ENCODE data around the gene COA7. TPM values are rescaled to one million over a fixed set of nuclear protein-coding genes. Genes with fewer than 3 reads are reported as not detected.

The COA7 gene
- total RNA-seq, 1 experiment from 2014 or later, result 43.7 TPM

DNA sequence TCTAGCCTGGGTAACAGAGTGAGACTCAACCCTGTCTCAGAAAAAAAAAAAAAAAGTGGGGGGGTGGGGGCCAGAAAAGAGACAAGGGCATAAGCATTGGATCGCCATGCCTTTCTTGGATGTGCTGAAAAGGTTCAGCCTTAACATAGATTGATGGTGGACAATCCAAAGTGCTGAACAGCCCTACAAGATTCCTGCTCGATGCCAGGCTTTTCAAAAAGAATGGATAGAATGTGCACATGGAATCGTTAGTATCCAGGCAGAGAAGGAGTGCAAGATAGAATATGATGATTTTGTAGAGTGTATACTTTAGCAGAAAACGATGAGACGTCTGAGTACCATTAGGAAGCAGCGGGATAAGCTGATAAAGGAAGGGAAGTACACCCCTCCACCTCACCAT is 10.9 kb upstream of the COA7 start:
- H3K9me3 Mint-ChIP-seq, result no peaks in the 10 kb centered on the region
- no peak for ATAC-seq
- ChIA-PET CTCF (interaction anchor here (0.7 kb wide), 1 partner anchor 117 kb away, joined by 4 read pairs; no protein-coding TSS in a partner anchor), POLR2A (no interaction called here)
- H3K36me3 Mint-ChIP-seq, result no peaks in the 10 kb centered on the region
- DNase-seq (ENCODE audit: low spot score), result no peak
- H3K4me1 Mint-ChIP-seq, result peaks cover 6% of the 10 kb centered on the region
- H3K4me3 Mint-ChIP-seq, result no peak overlapping the region
- TF ChIP-seq SP1 (CRISPR knock-in tag; conservative IDR thresholded peaks at IDR 0.05) (no peak), ZNF416 (CRISPR knock-in tag; IDR thresholded peaks at IDR 0.05) (no peak), NR2C2 (CRISPR knock-in tag; IDR thresholded peaks at IDR 0.05) (no peak)
- TF ChIP-seq, protein P1, sequence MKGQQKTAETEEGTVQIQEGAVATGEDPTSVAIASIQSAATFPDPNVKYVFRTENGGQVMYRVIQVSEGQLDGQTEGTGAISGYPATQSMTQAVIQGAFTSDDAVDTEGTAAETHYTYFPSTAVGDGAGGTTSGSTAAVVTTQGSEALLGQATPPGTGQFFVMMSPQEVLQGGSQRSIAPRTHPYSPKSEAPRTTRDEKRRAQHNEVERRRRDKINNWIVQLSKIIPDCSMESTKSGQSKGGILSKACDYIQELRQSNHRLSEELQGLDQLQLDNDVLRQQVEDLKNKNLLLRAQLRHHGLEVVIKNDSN (CRISPR knock-in tag; IDR thresholded peaks at IDR 0.05), result no peak
- H3K27me3 Mint-ChIP-seq (ENCODE audit: low read depth), result peaks cover 5% of the 10 kb centered on the region; the same call in 1 of the 2 replicates
- H3K27ac Mint-ChIP-seq, result no peak overlapping the region

DNA sequence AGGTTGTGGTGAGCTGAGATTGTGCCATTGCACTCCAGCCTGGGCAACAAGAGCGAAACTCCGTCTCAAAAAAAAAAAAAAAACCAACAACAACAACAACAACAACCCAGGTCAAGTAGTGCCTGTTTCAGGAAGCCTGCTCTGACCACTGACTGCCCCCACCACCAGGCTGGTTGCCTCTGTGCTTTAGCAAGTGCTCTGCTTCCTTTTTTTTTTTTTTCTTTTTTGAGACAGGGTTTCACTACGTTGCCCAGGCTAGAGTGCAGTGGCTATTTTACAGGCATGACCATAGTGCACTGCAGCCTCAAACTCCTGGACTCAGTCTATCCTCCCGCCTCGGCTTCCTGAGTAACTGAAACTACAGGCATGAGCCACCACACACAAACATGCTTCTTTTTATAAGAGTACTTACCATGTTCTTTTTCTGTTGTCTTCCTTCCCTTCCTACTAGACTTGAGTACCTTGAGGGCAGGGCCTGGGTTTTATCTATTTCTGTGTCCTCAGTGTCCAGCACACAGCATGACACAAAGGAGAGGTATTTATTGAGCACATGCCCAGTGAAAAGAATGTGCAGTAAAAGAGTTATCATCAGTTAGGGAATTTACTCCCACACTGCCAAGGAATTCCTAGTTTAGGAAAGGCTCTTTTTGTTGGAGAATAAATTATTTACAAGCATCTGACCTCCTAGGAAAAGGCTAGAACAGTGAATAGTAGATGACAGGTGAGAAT is 9.9 kb upstream of the COA7 start:
- H3K27me3 Mint-ChIP-seq (ENCODE audit: low read depth), result peaks cover 11% of the 10 kb centered on the region
- no peaks in the 10 kb centered on the region for H3K9me3 Mint-ChIP-seq
- no peak overlapping the region for H3K27ac Mint-ChIP-seq
- peaks cover 9% of the 10 kb centered on the region for H3K4me1 Mint-ChIP-seq
- TF ChIP-seq ESRRA (CRISPR knock-in tag; IDR thresholded peaks at IDR 0.05; ENCODE audit: borderline replicate concordance), result no peak
- TF ChIP-seq, protein P1 (CRISPR knock-in tag; IDR thresholded peaks at IDR 0.05), result no peak
- TF ChIP-seq, protein P2, sequence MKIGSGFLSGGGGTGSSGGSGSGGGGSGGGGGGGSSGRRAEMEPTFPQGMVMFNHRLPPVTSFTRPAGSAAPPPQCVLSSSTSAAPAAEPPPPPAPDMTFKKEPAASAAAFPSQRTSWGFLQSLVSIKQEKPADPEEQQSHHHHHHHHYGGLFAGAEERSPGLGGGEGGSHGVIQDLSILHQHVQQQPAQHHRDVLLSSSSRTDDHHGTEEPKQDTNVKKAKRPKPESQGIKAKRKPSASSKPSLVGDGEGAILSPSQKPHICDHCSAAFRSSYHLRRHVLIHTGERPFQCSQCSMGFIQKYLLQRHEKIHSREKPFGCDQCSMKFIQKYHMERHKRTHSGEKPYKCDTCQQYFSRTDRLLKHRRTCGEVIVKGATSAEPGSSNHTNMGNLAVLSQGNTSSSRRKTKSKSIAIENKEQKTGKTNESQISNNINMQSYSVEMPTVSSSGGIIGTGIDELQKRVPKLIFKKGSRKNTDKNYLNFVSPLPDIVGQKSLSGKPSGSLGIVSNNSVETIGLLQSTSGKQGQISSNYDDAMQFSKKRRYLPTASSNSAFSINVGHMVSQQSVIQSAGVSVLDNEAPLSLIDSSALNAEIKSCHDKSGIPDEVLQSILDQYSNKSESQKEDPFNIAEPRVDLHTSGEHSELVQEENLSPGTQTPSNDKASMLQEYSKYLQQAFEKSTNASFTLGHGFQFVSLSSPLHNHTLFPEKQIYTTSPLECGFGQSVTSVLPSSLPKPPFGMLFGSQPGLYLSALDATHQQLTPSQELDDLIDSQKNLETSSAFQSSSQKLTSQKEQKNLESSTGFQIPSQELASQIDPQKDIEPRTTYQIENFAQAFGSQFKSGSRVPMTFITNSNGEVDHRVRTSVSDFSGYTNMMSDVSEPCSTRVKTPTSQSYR (CRISPR knock-in tag; IDR thresholded peaks at IDR 0.05), result no peak
- no peak for TF ChIP-seq IRF2 (CRISPR knock-in tag; IDR thresholded peaks at IDR 0.05; ENCODE audit: borderline replicate concordance, low read depth)
- TF ChIP-seq, protein P3, sequence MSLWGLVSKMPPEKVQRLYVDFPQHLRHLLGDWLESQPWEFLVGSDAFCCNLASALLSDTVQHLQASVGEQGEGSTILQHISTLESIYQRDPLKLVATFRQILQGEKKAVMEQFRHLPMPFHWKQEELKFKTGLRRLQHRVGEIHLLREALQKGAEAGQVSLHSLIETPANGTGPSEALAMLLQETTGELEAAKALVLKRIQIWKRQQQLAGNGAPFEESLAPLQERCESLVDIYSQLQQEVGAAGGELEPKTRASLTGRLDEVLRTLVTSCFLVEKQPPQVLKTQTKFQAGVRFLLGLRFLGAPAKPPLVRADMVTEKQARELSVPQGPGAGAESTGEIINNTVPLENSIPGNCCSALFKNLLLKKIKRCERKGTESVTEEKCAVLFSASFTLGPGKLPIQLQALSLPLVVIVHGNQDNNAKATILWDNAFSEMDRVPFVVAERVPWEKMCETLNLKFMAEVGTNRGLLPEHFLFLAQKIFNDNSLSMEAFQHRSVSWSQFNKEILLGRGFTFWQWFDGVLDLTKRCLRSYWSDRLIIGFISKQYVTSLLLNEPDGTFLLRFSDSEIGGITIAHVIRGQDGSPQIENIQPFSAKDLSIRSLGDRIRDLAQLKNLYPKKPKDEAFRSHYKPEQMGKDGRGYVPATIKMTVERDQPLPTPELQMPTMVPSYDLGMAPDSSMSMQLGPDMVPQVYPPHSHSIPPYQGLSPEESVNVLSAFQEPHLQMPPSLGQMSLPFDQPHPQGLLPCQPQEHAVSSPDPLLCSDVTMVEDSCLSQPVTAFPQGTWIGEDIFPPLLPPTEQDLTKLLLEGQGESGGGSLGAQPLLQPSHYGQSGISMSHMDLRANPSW (CRISPR knock-in tag; conservative IDR thresholded peaks at IDR 0.05; ENCODE audit: low read depth), result no peak
- H3K4me3 Mint-ChIP-seq, result no peak overlapping the region
- POLR2A ChIA-PET, result no interaction called here
- CTCF ChIA-PET, result interaction anchor here (0.7 kb wide), 1 partner anchor 118 kb away, joined by 4 read pairs; no protein-coding TSS in a partner anchor
- DNase-seq (ENCODE audit: low spot score) (no peak), ATAC-seq (no peak)
- no peaks in the 10 kb centered on the region for H3K36me3 Mint-ChIP-seq

DNA sequence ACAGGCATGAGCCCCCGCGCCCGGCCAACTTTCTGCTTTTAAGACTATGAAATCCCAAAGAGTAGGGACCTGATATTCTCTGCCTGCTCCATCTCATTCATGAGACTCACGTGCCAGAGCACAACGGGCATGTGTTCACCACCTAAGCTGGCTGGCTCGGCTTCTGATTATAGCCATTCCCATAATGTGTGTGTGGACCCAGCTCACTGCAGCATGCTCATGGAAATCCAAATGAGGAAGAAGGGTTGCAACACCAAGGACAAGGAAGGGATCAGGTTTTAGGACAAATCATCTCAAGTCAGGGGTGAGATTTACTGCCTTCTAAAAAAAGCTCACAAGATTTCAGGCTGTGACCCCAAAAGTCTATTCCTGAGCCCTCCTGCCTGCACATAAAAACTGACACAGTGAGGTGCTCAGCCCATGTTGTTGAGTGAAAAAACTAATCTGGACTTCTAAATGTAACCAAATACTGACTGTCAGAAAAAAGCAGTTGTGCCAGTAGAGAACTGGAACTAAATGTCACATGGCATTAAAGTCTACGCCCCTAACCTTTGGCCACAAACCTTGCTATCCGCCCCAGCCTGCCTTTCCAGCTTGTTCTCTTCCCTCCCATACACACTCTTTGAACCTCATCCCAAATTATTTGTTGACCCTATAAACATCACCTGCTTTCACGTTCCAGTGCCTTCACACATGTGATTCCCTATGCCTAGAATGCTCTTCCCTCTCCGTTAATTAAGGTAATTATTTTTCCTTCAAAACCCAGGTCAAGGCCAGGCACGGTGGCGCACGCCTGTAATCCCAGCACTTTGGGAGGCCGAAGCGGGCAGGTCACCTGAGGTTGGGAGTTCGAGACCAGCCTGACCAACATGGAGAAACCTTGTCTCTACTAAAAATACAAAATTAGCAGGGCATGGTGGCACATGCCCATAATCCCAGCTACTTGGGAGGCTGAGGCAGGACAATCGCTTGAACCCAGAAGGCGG is 9.1 kb upstream of the COA7 start:
- ChIA-PET POLR2A (no interaction called here), CTCF (no interaction called here)
- H3K4me3 Mint-ChIP-seq, result no peak overlapping the region
- ATAC-seq (no peak), DNase-seq (ENCODE audit: low spot score) (no peak)
- peaks cover 11% of the 10 kb centered on the region for H3K27me3 Mint-ChIP-seq (ENCODE audit: low read depth)
- H3K36me3 Mint-ChIP-seq, result no peaks in the 10 kb centered on the region
- no peak overlapping the region for H3K27ac Mint-ChIP-seq
- peaks cover 15% of the 10 kb centered on the region for H3K4me1 Mint-ChIP-seq
- H3K9me3 Mint-ChIP-seq, result no peaks in the 10 kb centered on the region
- TF ChIP-seq, protein P4, sequence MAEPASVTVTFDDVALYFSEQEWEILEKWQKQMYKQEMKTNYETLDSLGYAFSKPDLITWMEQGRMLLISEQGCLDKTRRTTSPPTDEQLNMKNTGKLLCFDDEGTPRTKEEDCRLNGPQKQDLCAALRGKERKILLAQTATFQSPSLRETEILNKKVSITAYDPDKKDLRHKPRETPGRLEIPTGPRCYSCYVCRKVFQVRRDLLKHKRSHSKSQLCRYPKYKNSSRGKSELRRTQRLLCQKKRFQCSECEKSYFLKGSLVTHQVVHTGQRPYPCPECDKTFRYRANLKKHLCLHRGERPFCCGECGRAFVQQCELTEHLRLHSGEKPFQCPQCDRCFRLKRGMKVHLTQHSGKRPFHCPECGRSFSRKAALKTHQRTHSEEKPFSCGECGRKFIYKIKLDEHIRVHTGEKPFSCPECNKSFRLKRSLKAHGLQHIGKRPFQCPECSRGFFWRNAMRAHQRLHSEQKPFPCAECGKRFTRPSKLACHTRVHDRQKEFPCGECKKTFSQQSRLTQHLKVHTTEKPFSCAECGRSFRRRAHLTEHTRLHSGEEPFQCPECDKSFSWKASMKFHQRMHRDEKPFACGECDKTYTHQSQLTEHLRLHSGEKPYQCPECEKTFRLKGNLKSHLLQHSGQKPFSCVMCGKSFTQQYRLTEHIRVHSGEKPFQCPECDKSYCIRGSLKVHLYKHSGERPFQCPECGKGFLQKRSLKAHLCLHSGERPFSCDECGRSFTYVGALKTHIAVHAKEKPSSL (CRISPR knock-in tag; conservative IDR thresholded peaks at IDR 0.05), result no peak
- TF ChIP-seq, protein P5, sequence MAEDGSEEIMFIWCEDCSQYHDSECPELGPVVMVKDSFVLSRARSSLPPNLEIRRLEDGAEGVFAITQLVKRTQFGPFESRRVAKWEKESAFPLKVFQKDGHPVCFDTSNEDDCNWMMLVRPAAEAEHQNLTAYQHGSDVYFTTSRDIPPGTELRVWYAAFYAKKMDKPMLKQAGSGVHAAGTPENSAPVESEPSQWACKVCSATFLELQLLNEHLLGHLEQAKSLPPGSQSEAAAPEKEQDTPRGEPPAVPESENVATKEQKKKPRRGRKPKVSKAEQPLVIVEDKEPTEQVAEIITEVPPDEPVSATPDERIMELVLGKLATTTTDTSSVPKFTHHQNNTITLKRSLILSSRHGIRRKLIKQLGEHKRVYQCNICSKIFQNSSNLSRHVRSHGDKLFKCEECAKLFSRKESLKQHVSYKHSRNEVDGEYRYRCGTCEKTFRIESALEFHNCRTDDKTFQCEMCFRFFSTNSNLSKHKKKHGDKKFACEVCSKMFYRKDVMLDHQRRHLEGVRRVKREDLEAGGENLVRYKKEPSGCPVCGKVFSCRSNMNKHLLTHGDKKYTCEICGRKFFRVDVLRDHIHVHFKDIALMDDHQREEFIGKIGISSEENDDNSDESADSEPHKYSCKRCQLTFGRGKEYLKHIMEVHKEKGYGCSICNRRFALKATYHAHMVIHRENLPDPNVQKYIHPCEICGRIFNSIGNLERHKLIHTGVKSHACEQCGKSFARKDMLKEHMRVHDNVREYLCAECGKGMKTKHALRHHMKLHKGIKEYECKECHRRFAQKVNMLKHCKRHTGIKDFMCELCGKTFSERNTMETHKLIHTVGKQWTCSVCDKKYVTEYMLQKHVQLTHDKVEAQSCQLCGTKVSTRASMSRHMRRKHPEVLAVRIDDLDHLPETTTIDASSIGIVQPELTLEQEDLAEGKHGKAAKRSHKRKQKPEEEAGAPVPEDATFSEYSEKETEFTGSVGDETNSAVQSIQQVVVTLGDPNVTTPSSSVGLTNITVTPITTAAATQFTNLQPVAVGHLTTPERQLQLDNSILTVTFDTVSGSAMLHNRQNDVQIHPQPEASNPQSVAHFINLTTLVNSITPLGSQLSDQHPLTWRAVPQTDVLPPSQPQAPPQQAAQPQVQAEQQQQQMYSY (CRISPR knock-in tag; IDR thresholded peaks at IDR 0.05), result no peak
- TF ChIP-seq, protein P6, sequence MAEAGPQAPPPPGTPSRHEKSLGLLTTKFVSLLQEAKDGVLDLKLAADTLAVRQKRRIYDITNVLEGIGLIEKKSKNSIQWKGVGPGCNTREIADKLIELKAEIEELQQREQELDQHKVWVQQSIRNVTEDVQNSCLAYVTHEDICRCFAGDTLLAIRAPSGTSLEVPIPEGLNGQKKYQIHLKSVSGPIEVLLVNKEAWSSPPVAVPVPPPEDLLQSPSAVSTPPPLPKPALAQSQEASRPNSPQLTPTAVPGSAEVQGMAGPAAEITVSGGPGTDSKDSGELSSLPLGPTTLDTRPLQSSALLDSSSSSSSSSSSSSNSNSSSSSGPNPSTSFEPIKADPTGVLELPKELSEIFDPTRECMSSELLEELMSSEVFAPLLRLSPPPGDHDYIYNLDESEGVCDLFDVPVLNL (CRISPR knock-in tag; IDR thresholded peaks at IDR 0.05; ENCODE audit: borderline replicate concordance, low read depth), result no peak
- TF ChIP-seq CBFB (CRISPR knock-in tag; IDR thresholded peaks at IDR 0.05; ENCODE audit: low read depth) (no peak), JAZF1 (CRISPR knock-in tag; IDR thresholded peaks at IDR 0.05) (no peak)
